H1 (cell line): ENCODE data around the gene RASAL1. TPM values are rescaled to one million over a fixed set of nuclear protein-coding genes. Genes with fewer than 3 reads are reported as not detected.

Experiments used
- CTCF ChIA-PET: fragments of 300-600 bp; sonication (Branson Sonifier 250); formaldehyde crosslinking; loops from one replicate; lab custom pipeline; 2021; ENCODE audit not compliant: partially characterized antibody; lab: Charles Lee
- POLR2A ChIA-PET: fragments of 300-600 bp; sonication (Branson Sonifier 250); formaldehyde crosslinking; loops from one replicate; lab custom pipeline; 2021; ENCODE audit warnings: inconsistent platforms; ENCODE audit not compliant: partially characterized antibody; lab: Charles Lee
- DNase-seq, 2 experiments: peaks; one replicate each; pipeline versions ENCODE4 v3.0.0 to v3.0.0-alpha.2; 2010 to 2022; ENCODE audit warnings: low spot score in 2 of 2, low read depth in 1 of 2, mixed read lengths in 1 of 2
- FAIRE-seq: peaks from 2 replicates; lab custom pipeline; 2011; peaks lifted over from hg19 to GRCh38; lab: Jason Lieb, UNC
- H2AFZ ChIP-seq: 2 replicates; pipeline ENCODE4 v1.8.1; 2012; ENCODE audit warnings: low read length, inconsistent platforms
- H2AK5ac ChIP-seq: 2 replicates; pipeline ENCODE4 v1.6.1; 2013; ENCODE audit warnings: low read depth, low read length
- H2BK120ac ChIP-seq: replicated peaks from 2 replicates; pipeline ENCODE3; 2013; ENCODE audit warnings: low read depth, low read length, inconsistent platforms
- H2BK12ac ChIP-seq: 2 replicates; pipeline ENCODE4 v1.6.1; 2013; ENCODE audit warnings: low read depth, low read length
- H2BK15ac ChIP-seq: 2 replicates; pipeline ENCODE4 v1.6.1; 2013; ENCODE audit warnings: low read length
- H2BK20ac ChIP-seq: 2 replicates; pipeline ENCODE4 v1.6.1; 2013; ENCODE audit warnings: low read length
- H2BK5ac ChIP-seq: 2 replicates; pipeline ENCODE4 v1.6.1; 2013; ENCODE audit warnings: low read depth, low read length
- H3K14ac ChIP-seq: 2 replicates; pipeline ENCODE4 v1.6.1; 2013; ENCODE audit warnings: inconsistent platforms; ENCODE audit not compliant: insufficient read length
- H3K18ac ChIP-seq: 2 replicates; pipeline ENCODE4 v1.6.1; 2013; ENCODE audit warnings: low read length; ENCODE audit errors: extremely low read depth
- H3K23ac ChIP-seq: 2 replicates; pipeline ENCODE4 v1.6.1; 2013; ENCODE audit warnings: inconsistent platforms; ENCODE audit not compliant: insufficient read length
- H3K23me2 ChIP-seq: 2 replicates; pipeline ENCODE4 v1.6.1; 2013; ENCODE audit warnings: low read depth, low read length
- H3K27ac ChIP-seq: 2 replicates; pipeline ENCODE4 v1.6.1; 2011; ENCODE audit warnings: low read depth, low read length, inconsistent platforms
- H3K27me3 ChIP-seq, 4 experiments: replicated peaks in 1 of 4; 1 replicate in 1 of 4; 2 replicates in 3 of 4; pipeline versions ENCODE4 v1.6.1 to v1.8.1; 2011 to 2013; ENCODE audit warnings: low read length in 3 of 4, mild to moderate bottlenecking in 3 of 4, inconsistent platforms in 2 of 4, mixed read lengths in 2 of 4, moderate library complexity in 1 of 4; ENCODE audit not compliant: control insufficient read depth in 3 of 4, insufficient read depth in 3 of 4; ENCODE audit errors: extremely low read depth in 1 of 4
- H3K36me3 ChIP-seq, 4 experiments: 2 replicates each; pipeline versions ENCODE4 v1.6.1 to v1.8.1; 2011 to 2013; ENCODE audit warnings: mild to moderate bottlenecking in 4 of 4, low read length in 3 of 4, moderate library complexity in 2 of 4, control low read depth in 1 of 4, inconsistent platforms in 1 of 4; ENCODE audit not compliant: insufficient read depth in 4 of 4, control insufficient read depth in 2 of 4
- H3K4ac ChIP-seq: replicated peaks from 2 replicates; pipeline ENCODE3; 2013; ENCODE audit warnings: low read length, low read depth, mixed read lengths, inconsistent platforms; ENCODE audit not compliant: insufficient read length
- H3K4me1 ChIP-seq, 4 experiments: replicated peaks in 1 of 4; 1 replicate in 1 of 4; 2 replicates in 3 of 4; pipeline versions ENCODE4 v1.6.1 to v1.8.1; 2011 to 2013; ENCODE audit warnings: low read length in 3 of 4, inconsistent platforms in 2 of 4, mixed read lengths in 1 of 4; ENCODE audit not compliant: insufficient read depth in 4 of 4, control insufficient read depth in 3 of 4
- H3K4me2 ChIP-seq, 2 experiments: 2 replicates each; pipeline versions ENCODE4 v1.6.1 to v1.8.1; 2011 to 2013; ENCODE audit warnings: low read depth in 2 of 2, low read length in 2 of 2, control low read depth in 1 of 2, inconsistent platforms in 1 of 2, mild to moderate bottlenecking in 1 of 2; ENCODE audit not compliant: insufficient read depth in 1 of 2
- H3K4me3 ChIP-seq, 4 experiments: fragments of 200-600, 300-600 bp in 1 of 4; sonication (generic), shearing (Covaris generic), sonication (Bioruptor Twin) in 1 of 4; 2 replicates each; pipeline versions ENCODE4 v1.5.1 to v1.8.1; 2011 to 2016; ENCODE audit warnings: low read length in 4 of 4, low read depth in 3 of 4, control low read depth in 2 of 4, inconsistent platforms in 2 of 4, mild to moderate bottlenecking in 2 of 4, mixed read lengths in 1 of 4, moderate library complexity in 1 of 4; ENCODE audit not compliant: insufficient read depth in 2 of 4; ENCODE audit errors: extremely low read depth in 1 of 4
- H3K56ac ChIP-seq: replicated peaks from 2 replicates; pipeline ENCODE3; 2013; ENCODE audit warnings: low read depth, mild to moderate bottlenecking, mixed read lengths, low read length, inconsistent platforms; ENCODE audit not compliant: insufficient read length
- H3K79me1 ChIP-seq: 2 replicates; pipeline ENCODE4 v1.6.1; 2013; ENCODE audit warnings: low read depth, low read length, control low read depth
- H3K79me2 ChIP-seq, 2 experiments: 2 replicates each; pipeline versions ENCODE4 v1.6.1 to v1.8.1; 2012 to 2013; ENCODE audit warnings: low read length in 2 of 2, mild to moderate bottlenecking in 2 of 2, inconsistent platforms in 1 of 2; ENCODE audit not compliant: insufficient read depth in 2 of 2, control insufficient read depth in 1 of 2
- H3K9ac ChIP-seq, 4 experiments: replicated peaks in 1 of 4; 1 replicate in 1 of 4; 2 replicates in 3 of 4; pipeline versions ENCODE4 v1.6.1 to v1.8.1; 2011 to 2013; ENCODE audit warnings: low read depth in 3 of 4, low read length in 3 of 4, control low read depth in 2 of 4, mild to moderate bottlenecking in 2 of 4, moderate library complexity in 2 of 4, inconsistent platforms in 1 of 4; ENCODE audit errors: extremely low read depth in 1 of 4
- H3K9me3 ChIP-seq, 2 experiments: 2 replicates each; pipeline versions ENCODE4 v1.6.1 to v1.8.1; 2012 to 2013; ENCODE audit warnings: mild to moderate bottlenecking in 2 of 2, moderate library complexity in 2 of 2, control low read depth in 1 of 2, inconsistent platforms in 1 of 2, low read depth in 1 of 2, low read length in 1 of 2, mixed read lengths in 1 of 2; ENCODE audit not compliant: insufficient read depth in 2 of 2
- H4K20me1 ChIP-seq, 2 experiments: replicated peaks in 1 of 2; 2 replicates each; pipeline versions ENCODE3 to v1.8.1; 2011 to 2013; ENCODE audit warnings: inconsistent platforms in 2 of 2, low read length in 2 of 2, mild to moderate bottlenecking in 1 of 2; ENCODE audit not compliant: insufficient read depth in 2 of 2, control insufficient read depth in 1 of 2
- H4K5ac ChIP-seq: 2 replicates; pipeline ENCODE4 v1.6.1; 2013; ENCODE audit warnings: low read length, low read depth, mixed read lengths, inconsistent platforms; ENCODE audit not compliant: insufficient read length
- H4K8ac ChIP-seq: 2 replicates; pipeline ENCODE4 v1.8.0; 2013; ENCODE audit warnings: mild to moderate bottlenecking, moderate library complexity, low read length, inconsistent platforms; ENCODE audit not compliant: insufficient read depth; ENCODE audit errors: extremely low read depth
- H4K91ac ChIP-seq: replicated peaks from 2 replicates; pipeline ENCODE3; 2013; ENCODE audit warnings: low read length, mixed read lengths, inconsistent platforms; ENCODE audit not compliant: insufficient read length
- ATF2 ChIP-seq: IDR thresholded peaks from 2 replicates; pipeline ENCODE4 v1.6.1; 2012; ENCODE audit warnings: low read length, inconsistent platforms
- CHD1 ChIP-seq: IDR thresholded peaks from 2 replicates; pipeline ENCODE4 v1.6.1; 2012; ENCODE audit warnings: low read depth, low read length, improper control_type of control experiment
- KDM5A ChIP-seq: fragments of 200-600 bp; IDR thresholded peaks from 2 replicates; pipeline ENCODE4 v1.7.1; 2012; ENCODE audit warnings: mild to moderate bottlenecking, low read length, inconsistent platforms, mixed read lengths
- MAFK ChIP-seq: IDR thresholded peaks from 2 replicates; pipeline ENCODE4 v1.6.1; 2012; ENCODE audit warnings: low read depth, mild to moderate bottlenecking, improper control_type of control experiment, low read length
- NANOG ChIP-seq: IDR thresholded peaks from 2 replicates; pipeline ENCODE4 v1.6.1; 2011; ENCODE audit warnings: low read length, low read depth, mild to moderate bottlenecking, inconsistent platforms; ENCODE audit not compliant: insufficient read depth, poor library complexity, severe bottlenecking
- SP1 ChIP-seq: IDR thresholded peaks from 2 replicates; pipeline ENCODE4 v1.6.1; 2011; ENCODE audit warnings: low read depth, low read length
- SP2 ChIP-seq: IDR thresholded peaks from 2 replicates; pipeline ENCODE4 v1.6.1; 2012; ENCODE audit warnings: mild to moderate bottlenecking, low read length, inconsistent platforms
- TAF7 ChIP-seq: optimal IDR thresholded peaks from 2 replicates; pipeline ENCODE3; 2011; ENCODE audit warnings: low read depth, mild to moderate bottlenecking, inconsistent platforms, low read length, moderate library complexity, borderline replicate concordance
- WGBS, 2 experiments: shearing (Covaris generic) in 1 of 2; methylation state at CpG; one replicate each; pipeline versions ENCODE4 v1.1.6 to v1.1.7; 2013 to 2015; ENCODE audit warnings: low lambda C conversion rate in 2 of 2, mixed read lengths in 2 of 2, inconsistent platforms in 1 of 2, low coverage in 1 of 2, missing lambda C conversion rate in 1 of 2; ENCODE audit not compliant: insufficient replicate concordance in 2 of 2, insufficient coverage in 1 of 2, insufficient read length in 1 of 2; ENCODE audit errors: extremely low coverage in 1 of 2, missing lambda C conversion rate in 1 of 2; 5-methylcytosine and 5-hydroxymethylcytosine counted together
- polyA plus RNA-seq, 7 experiments: library from polyadenylated mRNA; depleted of rRNA in 3 of 7; stranded (reverse) in 5 of 7; unstranded in 2 of 7; fragments of >200 nt in 5 of 7; fragments of 200-250 nt in 2 of 7; gene quantifications; 1 replicate in 5 of 7; 2 replicates in 1 of 7; 4 replicates in 1 of 7; pipeline versions ENCODE4 v1.2.1 to v1.2.3, GENCODE V29; 2011 to 2013; ENCODE audit warnings: missing spikeins in 2 of 7, mixed read lengths in 2 of 7
- total RNA-seq: library from RNA; stranded (reverse); fragmentation: NEBNext Ultra II Directional; extraction: Animal tissue kit (Norgen Biotek cat#: 25700); gene quantifications from 2 replicates; pipeline ENCODE4 v1.2.1, GENCODE V29; 2021

Gene RASAL1
- total and polyA plus RNA-seq, 2 of the 8 experiments (the other 6 are each of a cell fraction or from before 2014, with no cell fraction given): 3.7 to 5.0 TPM

- H2BK12ac ChIP-seq: no peak overlapping the region
Measured at GRCh38 chr12:113087193-113087592, 48.4 kb downstream of the RASAL1 start.

More at GRCh38 chr12:113087193-113087592, 48.4 kb downstream of the RASAL1 start:
- no peaks in the 10 kb centered on the region for H3K79me1 ChIP-seq
- H4K20me1 ChIP-seq: peaks cover 0 to 2% of the 10 kb centered on the region in 2 experiments
- no peak for FAIRE-seq
- no peak overlapping the region for H4K91ac ChIP-seq
- TF ChIP-seq TAF7 (no peak), MAFK (no peak), ATF2 (no peak), SP2 (no peak), CHD1 (no peak), KDM5A (no peak), NANOG (no peak), SP1 (no peak)
- CTCF ChIA-PET: interaction anchor here (1.1 to 1.2 kb wide), 2 partner anchors 9 to 39 kb away, joined by 3 to 5 read pairs; no protein-coding TSS in a partner anchor
- H3K36me3 ChIP-seq: no peaks in the 10 kb centered on the region
- no peak overlapping the region for H4K8ac ChIP-seq
- no peak overlapping the region for H4K5ac ChIP-seq
- H3K4ac ChIP-seq: no peak overlapping the region
- no peak overlapping the region for H3K23ac ChIP-seq
- no peaks in the 10 kb centered on the region; the same call in 1 of the 2 replicates for H3K23me2 ChIP-seq
- POLR2A ChIA-PET: interaction anchor here (0.6 to 0.9 kb wide), 2 partner anchors 17 to 443 kb away, joined by 3 read pairs; no protein-coding TSS in a partner anchor
- H3K27ac ChIP-seq: no peak overlapping the region
- H3K18ac ChIP-seq: no peak overlapping the region
- peaks cover 0 to 10% (median 7%) of the 10 kb centered on the region in 4 experiments; a peak in 5 of 7 replicates for H3K4me1 ChIP-seq
- no peak overlapping the region for H2BK15ac ChIP-seq
- WGBS, 2 experiments: 66% methylated on average over 5 of the region's 5 CpGs; no CpG with 5 or more reads in 1 of the 2 experiments
- H2BK120ac ChIP-seq: no peak overlapping the region
- H3K4me2 ChIP-seq: 0 out of 4 replicates have a peak overlapping the region, but pooled peaks of 1 of the 2 experiments have one; percentile 19
- 0 out of 2 replicates have a peak overlapping the region, but pooled peaks have one; percentile 49 for H2AFZ ChIP-seq
- H2BK5ac ChIP-seq: no peak overlapping the region
- no peaks in the 10 kb centered on the region for H3K79me2 ChIP-seq
- no peak overlapping the region for H3K9ac ChIP-seq
- no peak overlapping the region for H3K56ac ChIP-seq
- H2BK20ac ChIP-seq: no peak overlapping the region
- H2AK5ac ChIP-seq: no peak overlapping the region
- H3K9me3 ChIP-seq: no peaks in the 10 kb centered on the region
- H3K14ac ChIP-seq: no peak overlapping the region
- H3K27me3 ChIP-seq: no peaks in the 10 kb centered on the region
- H3K4me3 ChIP-seq: no peak overlapping the region
- DNase-seq: no peak
